Activated naive CD4-positive, alpha-beta T cell treated with Interleukin-2 at 50 U/mL for 16 hours (primary cell): ENCODE data around the gene IGF2R.
A peak's percentile ranks its signal among the peaks of the same experiment; 100 is the strongest.
"Not testable (repeated sequence)": the region's sequence is repeated elsewhere in the genome, so short reads cannot be mapped to it uniquely, and the experiment has no call there.

Experiments used
- DNase-seq: peaks from one replicate; pipeline ENCODE4 v3.0.0-alpha.2; 2020

The IGF2R gene

GRCh38 chr6:159955945-159956361, 12.9 kb upstream of the IGF2R start:
- DNase-seq: no peak

- no peak for DNase-seq
Measured at GRCh38 chr6:159957071-159957673, 11.7 kb upstream of the IGF2R start.

GRCh38 chr6:159959165-159959975, 9.5 kb upstream of the IGF2R start:
- no peak for DNase-seq

GRCh38 chr6:159959976-159960384, 8.9 kb upstream of the IGF2R start:
- DNase-seq: no peak

GRCh38 chr6:159960485-159960884, 8.4 kb upstream of the IGF2R start:
- no peak for DNase-seq

- DNase-seq: no peak
Measured at GRCh38 chr6:159961528-159961927, 7.4 kb upstream of the IGF2R start.

GRCh38 chr6:159963111-159963510, 5.8 kb upstream of the IGF2R start:
- DNase-seq: no peak

GRCh38 chr6:159964046-159964445, 4.8 kb upstream of the IGF2R start:
- no peak for DNase-seq

- no peak for DNase-seq
Measured at GRCh38 chr6:159966339-159966738, 2.5 kb upstream of the IGF2R start.

GRCh38 chr6:159966981-159967380, 1.9 kb upstream of the IGF2R start:
- DNase-seq: no peak

- not testable (repeated sequence) for DNase-seq
Measured at GRCh38 chr6:159967621-159968020, 1.3 kb upstream of the IGF2R start.

- DNase-seq: peak; percentile 26
Measured at GRCh38 chr6:159969204-159969912, 476 bp downstream of the IGF2R start.

- peak; percentile 19 for DNase-seq
Measured at GRCh38 chr6:159969921-159970320, 1.0 kb downstream of the IGF2R start.

GRCh38 chr6:159970659-159971063, 1.8 kb downstream of the IGF2R start:
- no peak for DNase-seq

GRCh38 chr6:159971341-159972178, 2.7 kb downstream of the IGF2R start:
- DNase-seq: no peak

- no peak for DNase-seq
Measured at GRCh38 chr6:159972506-159973268, 3.8 kb downstream of the IGF2R start.

GRCh38 chr6:159973406-159973805, 4.5 kb downstream of the IGF2R start:
- DNase-seq: no peak

GRCh38 chr6:159973951-159974350, 5.1 kb downstream of the IGF2R start:
- no peak for DNase-seq

- DNase-seq: no peak
Measured at GRCh38 chr6:159974932-159975331, 6.0 kb downstream of the IGF2R start.

GRCh38 chr6:159976686-159977254, 7.9 kb downstream of the IGF2R start:
- no peak for DNase-seq

- DNase-seq: no peak
Measured at GRCh38 chr6:159977255-159977903, 8.5 kb downstream of the IGF2R start.
